BLaER1 treated with 17β-estradiol and CSF1 and Interleukin-3, amounts not matched to agents 10 nM and 100 nM (cell line): ENCODE data around the gene PLK2.
A peak's percentile ranks its signal among the peaks of the same experiment; 100 is the strongest.

Source experiments
- H3K27ac ChIP-seq, 11 experiments: shearing (Covaris generic); formaldehyde crosslinking; 2 replicates each; pipeline ENCODE4 v1.8.1; 2022
- H3K27me3 ChIP-seq, 11 experiments: shearing (Covaris generic); formaldehyde crosslinking; 2 replicates each; pipeline ENCODE4 v1.8.1; 2022
- H3K36me3 ChIP-seq, 11 experiments: shearing (Covaris generic); formaldehyde crosslinking; 2 replicates each; pipeline ENCODE4 v1.8.1; 2022
- H3K4me1 ChIP-seq, 10 experiments: shearing (Covaris generic); formaldehyde crosslinking; 2 replicates each; pipeline ENCODE4 v1.8.1; 2022
- H3K4me2 ChIP-seq, 11 experiments: shearing (Covaris generic); formaldehyde crosslinking; 2 replicates each; pipeline ENCODE4 v1.8.1; 2022
- H3K4me3 ChIP-seq, 10 experiments: shearing (Covaris generic); formaldehyde crosslinking; 2 replicates each; pipeline ENCODE4 v1.8.1; 2022
- H3K9ac ChIP-seq, 11 experiments: shearing (Covaris generic); formaldehyde crosslinking; 2 replicates each; pipeline ENCODE4 v1.8.1; 2022
- H3K9me3 ChIP-seq, 11 experiments: shearing (Covaris generic); formaldehyde crosslinking; replicated peaks in 1 of 11; 2 replicates each; pipeline ENCODE4 v1.8.1; 2022
- H4K20me1 ChIP-seq, 11 experiments: shearing (Covaris generic); formaldehyde crosslinking; 2 replicates each; pipeline ENCODE4 v1.8.1; 2022
- Cebpa-rat ChIP-seq, 11 experiments: shearing (Covaris generic); IDR thresholded peaks; 2 replicates each; pipeline ENCODE4 v1.8.1; 2022

PLK2 gene

DNA sequence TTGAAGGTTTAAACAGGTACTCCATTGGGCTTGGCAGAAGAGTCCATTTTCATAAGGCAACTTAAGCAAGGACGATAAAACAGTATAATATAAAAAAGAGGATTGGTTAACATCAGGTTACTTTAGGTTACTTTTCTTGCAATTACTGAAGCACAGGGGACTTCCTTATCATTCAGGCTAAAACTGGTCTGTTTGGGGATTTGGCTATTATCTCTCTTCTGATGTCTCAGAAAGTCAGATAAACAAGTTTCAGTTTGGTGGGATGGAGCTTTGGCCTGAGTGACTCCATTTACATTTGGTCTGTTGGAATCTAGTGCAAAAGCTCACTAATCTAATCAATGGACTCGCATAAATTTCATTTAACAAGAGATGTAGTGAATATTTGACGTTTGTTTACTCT, 39.3 kb upstream of the PLK2 start:
- peaks cover 14 to 40% (median 20%) of the 10 kb centered on the region in 10 experiments for H3K4me1 ChIP-seq
- H3K9me3 ChIP-seq = no peaks in the 10 kb centered on the region
- no peak overlapping the region for H3K4me3 ChIP-seq
- peak overlapping the region; percentile 67 to 86 (median 76); a peak in 18 of 22 replicates for H3K4me2 ChIP-seq
- no peaks in the 10 kb centered on the region for H4K20me1 ChIP-seq
- H3K9ac ChIP-seq = peak overlapping the region in 2 of 11 experiments; percentile 5 to 45; a peak in 1 of 22 replicates
- no peak for TF ChIP-seq Cebpa-rat (IDR thresholded peaks at IDR 0.05)
- no peaks in the 10 kb centered on the region for H3K27me3 ChIP-seq
- peak overlapping the region in 8 of 11 experiments; percentile 40 to 80 (median 70); a peak in 14 of 22 replicates for H3K27ac ChIP-seq
- H3K36me3 ChIP-seq = no peaks in the 10 kb centered on the region

DNA sequence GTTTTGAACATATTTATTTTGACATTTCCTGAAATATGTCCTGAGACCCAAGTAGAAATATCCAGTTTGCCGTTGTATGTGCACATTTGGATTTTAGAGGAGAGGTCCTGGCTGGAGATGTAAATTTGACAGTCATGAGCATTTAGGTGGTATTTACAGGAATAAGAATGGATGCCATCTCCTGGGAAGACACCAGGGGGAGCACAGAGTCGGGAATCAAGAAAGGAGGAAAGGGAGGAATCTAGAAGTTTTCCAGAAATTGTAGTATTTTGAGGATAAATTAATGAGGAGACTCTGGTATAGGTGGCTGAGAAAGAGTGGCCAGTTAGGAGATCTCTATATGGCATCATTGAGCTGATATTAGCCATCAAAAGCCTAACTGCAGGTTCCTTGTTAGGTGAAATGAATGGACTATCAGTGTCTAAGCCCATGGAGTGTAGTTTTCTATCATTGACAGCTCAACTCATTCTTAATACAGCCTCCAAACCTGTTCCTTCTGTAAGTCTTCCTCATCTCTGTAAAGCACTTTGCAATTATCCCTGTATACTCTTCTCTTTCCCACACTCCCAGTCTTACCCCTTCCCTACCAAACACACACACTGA, 38.6 kb upstream of the PLK2 start:
- H3K4me2 ChIP-seq = peak overlapping the region in 4 of 11 experiments; percentile 16 to 82 (median 59); a peak in 5 of 22 replicates
- peaks cover 14 to 40% (median 20%) of the 10 kb centered on the region in 10 experiments for H3K4me1 ChIP-seq
- TF ChIP-seq Cebpa-rat (IDR thresholded peaks at IDR 0.05) = no peak
- no peak overlapping the region for H3K27ac ChIP-seq
- no peak overlapping the region for H3K4me3 ChIP-seq
- no peak overlapping the region for H3K9ac ChIP-seq
- no peaks in the 10 kb centered on the region for H4K20me1 ChIP-seq
- H3K36me3 ChIP-seq = no peaks in the 10 kb centered on the region
- H3K9me3 ChIP-seq = no peaks in the 10 kb centered on the region
- no peaks in the 10 kb centered on the region for H3K27me3 ChIP-seq

DNA sequence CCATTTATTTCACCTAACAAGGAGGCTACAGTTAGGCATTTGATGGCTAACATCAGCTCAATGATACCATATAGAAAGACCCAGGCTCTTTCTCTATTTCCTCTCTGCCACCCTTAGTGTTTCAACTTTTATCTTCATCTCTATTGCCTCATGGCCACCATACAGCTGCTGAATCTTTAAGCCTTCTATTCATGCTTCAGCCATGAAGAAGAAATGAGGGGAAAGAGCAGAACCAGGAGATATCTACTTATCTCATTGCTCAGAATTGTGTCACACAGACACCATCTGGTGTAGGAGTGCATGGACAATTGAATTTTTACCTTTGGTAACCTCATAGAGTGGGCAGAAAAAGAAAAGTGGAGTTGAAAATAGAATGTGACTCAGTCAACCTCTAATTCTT, 38.0 kb upstream of the PLK2 start:
- peak overlapping the region in 4 of 11 experiments; percentile 16 to 82 (median 33); a peak in 4 of 22 replicates for H3K4me2 ChIP-seq
- no peak overlapping the region for H3K9ac ChIP-seq
- TF ChIP-seq Cebpa-rat (IDR thresholded peaks at IDR 0.05) = no peak
- peaks cover 14 to 40% (median 20%) of the 10 kb centered on the region in 10 experiments for H3K4me1 ChIP-seq
- H3K27ac ChIP-seq = no peak overlapping the region
- H3K27me3 ChIP-seq = no peaks in the 10 kb centered on the region
- no peaks in the 10 kb centered on the region for H4K20me1 ChIP-seq
- no peak overlapping the region for H3K4me3 ChIP-seq
- H3K9me3 ChIP-seq = no peaks in the 10 kb centered on the region
- no peaks in the 10 kb centered on the region for H3K36me3 ChIP-seq

DNA sequence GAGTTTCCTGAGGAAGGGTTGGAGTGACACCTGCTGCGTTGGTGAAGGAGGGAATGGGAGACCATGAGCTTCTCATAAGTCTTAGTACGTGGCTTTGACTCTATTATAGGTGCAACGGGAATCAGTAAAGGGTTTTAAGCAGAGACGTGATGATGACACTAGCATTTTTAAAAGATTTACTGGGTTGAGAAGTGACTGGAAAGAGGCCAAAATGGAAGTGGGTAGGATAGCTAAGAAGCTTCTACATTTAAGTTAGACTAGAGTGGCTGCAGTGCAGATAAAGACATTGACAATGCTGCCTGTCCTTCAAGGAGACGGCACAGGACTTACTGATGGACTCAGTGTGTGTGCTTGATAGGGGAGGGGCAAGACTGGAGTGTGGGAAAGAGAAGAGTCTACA, 37.5 kb upstream of the PLK2 start:
- Histone ChIP-seq H3K27me3 (no peaks in the 10 kb centered on the region), H3K9ac (no peak overlapping the region), H3K4me1 (peaks cover 14 to 42% (median 20%) of the 10 kb centered on the region in 10 experiments), H3K27ac (no peak overlapping the region), H3K4me2 (peak overlapping the region in 4 of 11 experiments; percentile 16 to 82 (median 33); a peak in 3 of 22 replicates), H4K20me1 (no peaks in the 10 kb centered on the region), H3K36me3 (no peaks in the 10 kb centered on the region), H3K9me3 (no peaks in the 10 kb centered on the region), H3K4me3 (no peak overlapping the region)
- no peak for TF ChIP-seq Cebpa-rat (IDR thresholded peaks at IDR 0.05)

DNA sequence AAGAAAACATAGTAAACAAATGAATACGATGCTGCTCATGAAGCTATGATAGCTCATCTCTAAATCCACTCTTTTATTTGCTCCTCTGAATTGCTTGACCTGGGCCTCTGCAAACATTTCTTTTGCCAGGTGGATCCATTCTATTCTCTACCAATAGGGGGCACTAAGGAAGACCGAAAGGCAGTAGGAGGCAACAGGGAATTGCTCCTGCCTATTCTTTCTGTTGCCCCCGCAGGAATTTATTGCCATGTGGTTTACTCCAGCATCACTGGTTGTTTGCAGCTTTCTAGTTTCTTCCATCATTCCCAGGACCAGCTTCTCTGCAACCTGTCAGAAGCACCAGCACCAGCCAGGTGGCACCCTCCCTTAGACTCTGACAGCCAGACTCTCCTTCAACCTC, 36.6 kb upstream of the PLK2 start:
- Histone ChIP-seq H3K27me3 (no peaks in the 10 kb centered on the region), H3K4me2 (no peak overlapping the region), H3K9ac (no peak overlapping the region), H3K4me3 (no peak overlapping the region), H3K4me1 (peaks cover 16 to 49% (median 22%) of the 10 kb centered on the region in 10 experiments), H3K36me3 (no peaks in the 10 kb centered on the region), H3K27ac (no peak overlapping the region), H4K20me1 (no peaks in the 10 kb centered on the region), H3K9me3 (no peaks in the 10 kb centered on the region)
- no peak for TF ChIP-seq Cebpa-rat (IDR thresholded peaks at IDR 0.05)

DNA sequence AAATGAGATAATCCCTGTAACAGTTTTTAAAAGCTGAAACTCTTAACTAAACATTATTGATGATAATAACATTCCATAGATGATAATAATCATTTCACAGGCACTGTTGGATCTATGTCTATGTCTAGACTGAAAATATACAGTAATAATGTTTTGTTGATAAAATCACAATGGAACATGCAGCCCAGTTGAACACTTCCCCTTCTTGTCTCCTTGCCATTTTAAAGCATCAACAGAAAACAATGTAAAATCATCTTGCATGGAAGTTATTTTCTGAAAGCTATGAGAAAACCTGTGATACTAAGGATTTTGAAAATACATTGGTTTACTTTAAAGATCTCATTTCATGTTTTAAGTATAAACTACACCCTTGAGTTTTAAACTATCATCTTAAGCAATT, 33.3 kb upstream of the PLK2 start:
- H3K27ac ChIP-seq = no peak overlapping the region; a peak in 1 of 22 replicates
- no peak overlapping the region for H3K9ac ChIP-seq
- no peak for TF ChIP-seq Cebpa-rat (IDR thresholded peaks at IDR 0.05)
- no peak overlapping the region for H3K4me2 ChIP-seq
- H3K4me1 ChIP-seq = peaks cover 14 to 54% (median 19%) of the 10 kb centered on the region in 10 experiments
- no peak overlapping the region for H3K4me3 ChIP-seq
- H3K27me3 ChIP-seq = no peaks in the 10 kb centered on the region
- H4K20me1 ChIP-seq = no peaks in the 10 kb centered on the region
- no peaks in the 10 kb centered on the region for H3K9me3 ChIP-seq
- H3K36me3 ChIP-seq = no peaks in the 10 kb centered on the region

DNA sequence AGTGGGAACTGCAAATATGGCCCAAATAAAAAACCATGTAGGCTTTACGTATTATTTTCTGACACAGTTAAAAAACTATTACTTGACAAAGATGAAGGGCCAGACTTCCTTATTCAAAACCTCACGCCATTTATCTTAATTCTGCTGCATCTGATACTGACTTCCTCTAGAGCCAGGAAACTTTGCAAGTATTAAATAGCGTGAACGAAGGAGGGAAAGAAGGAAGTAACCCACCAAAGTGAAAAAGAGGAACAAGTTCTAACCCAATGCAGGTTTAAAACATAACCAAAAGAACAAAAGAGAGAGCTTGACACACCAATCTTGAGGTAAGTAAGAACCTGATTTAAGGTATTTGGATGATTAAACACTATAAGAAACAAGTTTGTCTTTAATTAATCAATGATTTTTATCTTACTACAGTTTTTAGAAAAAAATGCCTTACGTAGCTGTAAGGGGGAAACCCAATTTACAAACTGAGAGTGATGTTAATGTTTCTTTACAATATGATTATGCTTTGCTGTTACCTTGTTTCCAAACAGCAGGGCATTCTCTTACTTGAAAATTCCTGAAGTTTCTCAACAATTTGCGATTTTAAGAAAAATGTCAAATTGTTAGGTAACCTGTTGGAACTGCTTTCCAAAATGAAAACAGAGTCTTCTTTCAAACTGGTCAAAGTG, 31.5 kb upstream of the PLK2 start, which contains the start of gene GAPT:
Gene GAPT (plus strand): TSS at position 220 of the 677 bp plus-strand sequence. CDS start 3,102 bp downstream, outside the sequence.
- no peaks in the 10 kb centered on the region for H3K27me3 ChIP-seq
- no peaks in the 10 kb centered on the region for H4K20me1 ChIP-seq
- H3K4me3 ChIP-seq = no peak within 1 kb of the TSS
- peaks cover 13 to 59% (median 18%) of the 10 kb centered on the region in 10 experiments for H3K4me1 ChIP-seq
- no peaks in the 10 kb centered on the region for H3K36me3 ChIP-seq
- no peaks in the 10 kb centered on the region for H3K9me3 ChIP-seq
- H3K27ac ChIP-seq = peak within 1 kb of the TSS in 10 of 11 experiments; percentile 4 to 74 (median 50); a peak in 16 of 22 replicates
- TF ChIP-seq Cebpa-rat (IDR thresholded peaks at IDR 0.05) = no peak
- H3K9ac ChIP-seq = no peak within 1 kb of the TSS; a peak in 2 of 22 replicates
- H3K4me2 ChIP-seq = peak within 1 kb of the TSS; percentile 34 to 80 (median 55)

DNA sequence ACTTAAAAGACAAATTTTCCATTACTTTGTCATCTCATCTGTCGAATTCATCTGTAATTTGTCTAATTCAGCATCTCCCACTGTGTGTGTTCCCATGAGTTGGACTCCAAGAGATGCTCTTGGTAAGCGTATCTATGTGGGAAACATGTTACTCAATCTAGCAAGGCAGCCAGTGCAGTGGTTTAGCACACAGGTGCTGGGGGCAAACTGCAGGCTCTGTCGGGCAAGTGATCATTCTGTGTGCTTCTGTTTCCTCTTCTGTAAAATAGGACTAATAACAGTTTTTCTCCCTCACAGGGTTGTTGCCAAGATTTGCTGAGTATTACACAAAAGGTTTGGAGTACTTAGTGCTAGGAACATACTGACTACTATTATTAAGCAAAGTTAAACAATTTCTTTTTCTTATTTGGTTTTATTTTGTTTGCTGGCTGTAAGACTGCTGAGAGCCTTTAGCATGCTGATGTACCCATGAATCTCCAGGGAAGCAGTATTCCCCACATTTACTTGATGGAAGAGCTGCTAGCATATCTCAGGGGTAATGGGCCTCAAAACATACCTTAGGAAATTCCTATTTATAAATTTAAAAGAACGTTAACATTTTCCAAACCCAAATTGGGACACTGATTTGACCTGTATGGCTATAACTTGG, 30.6 kb upstream of the PLK2 start:
- Histone ChIP-seq H3K9me3 (no peaks in the 10 kb centered on the region), H3K36me3 (no peaks in the 10 kb centered on the region), H4K20me1 (no peaks in the 10 kb centered on the region), H3K4me3 (no peak overlapping the region), H3K4me2 (peak overlapping the region; percentile 34 to 80 (median 55)), H3K27me3 (no peaks in the 10 kb centered on the region), H3K27ac (peak overlapping the region in 9 of 11 experiments; percentile 24 to 74 (median 51); a peak in 16 of 22 replicates), H3K9ac (no peak overlapping the region), H3K4me1 (peaks cover 13 to 67% (median 18%) of the 10 kb centered on the region in 10 experiments)
- TF ChIP-seq Cebpa-rat (IDR thresholded peaks at IDR 0.05) = no peak

DNA sequence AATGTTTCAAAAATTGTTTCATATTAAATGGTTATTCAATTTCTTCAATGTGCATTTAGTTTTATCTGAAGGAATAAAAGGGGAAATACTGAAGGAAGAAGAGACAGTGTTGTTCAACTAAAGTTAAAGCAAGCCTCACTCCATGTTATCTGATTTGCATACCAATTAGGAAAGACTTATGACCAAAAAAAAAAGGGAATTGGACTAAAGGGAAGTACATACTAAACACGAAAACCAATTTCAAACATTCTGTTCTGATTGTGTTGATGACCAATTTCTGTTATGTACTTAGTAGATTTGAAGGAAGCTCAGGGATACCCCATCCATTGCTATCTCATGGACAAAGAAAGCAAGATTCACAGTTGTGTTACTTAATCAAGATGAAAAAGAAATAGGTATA, 26.4 kb upstream of the PLK2 start:
- peaks cover 0 to 17% (median 9%) of the 10 kb centered on the region in 11 experiments; a peak in 11 of 22 replicates for H3K9me3 ChIP-seq

More for the DNA sequence above, 26.4 kb upstream of the PLK2 start:
- no peaks in the 10 kb centered on the region for H3K27me3 ChIP-seq
- no peak overlapping the region for H3K9ac ChIP-seq
- peak overlapping the region in 2 of 11 experiments; percentile 46 to 64; a peak in 5 of 22 replicates for H3K27ac ChIP-seq
- H4K20me1 ChIP-seq = no peaks in the 10 kb centered on the region
- no peaks in the 10 kb centered on the region for H3K36me3 ChIP-seq
- peaks cover 13 to 71% (median 22%) of the 10 kb centered on the region in 10 experiments for H3K4me1 ChIP-seq
- no peak for TF ChIP-seq Cebpa-rat (IDR thresholded peaks at IDR 0.05)
- H3K4me2 ChIP-seq = peak overlapping the region in 3 of 11 experiments; percentile 34 to 63 (median 59); a peak in 4 of 22 replicates
- no peak overlapping the region for H3K4me3 ChIP-seq
